CD4-positive, alpha-beta T cell treated with Interleukin-1 beta for 1 hour (primary cell): ENCODE data around the gene CDH4.

ENCODE experiments used
- DNase-seq, 2 donors: peaks; one replicate each; pipeline ENCODE4 v3.0.0-alpha.2; 2020 to 2022

Gene CDH4

GRCh38 chr20:61621035-61621730 lies 369.1 kb downstream of the CDH4 start:
- no peak for DNase-seq

GRCh38 chr20:61621852-61622251 lies 369.8 kb downstream of the CDH4 start:
- no peak for DNase-seq

GRCh38 chr20:61623451-61623850 lies 371.4 kb downstream of the CDH4 start:
- no peak for DNase-seq

DNA sequence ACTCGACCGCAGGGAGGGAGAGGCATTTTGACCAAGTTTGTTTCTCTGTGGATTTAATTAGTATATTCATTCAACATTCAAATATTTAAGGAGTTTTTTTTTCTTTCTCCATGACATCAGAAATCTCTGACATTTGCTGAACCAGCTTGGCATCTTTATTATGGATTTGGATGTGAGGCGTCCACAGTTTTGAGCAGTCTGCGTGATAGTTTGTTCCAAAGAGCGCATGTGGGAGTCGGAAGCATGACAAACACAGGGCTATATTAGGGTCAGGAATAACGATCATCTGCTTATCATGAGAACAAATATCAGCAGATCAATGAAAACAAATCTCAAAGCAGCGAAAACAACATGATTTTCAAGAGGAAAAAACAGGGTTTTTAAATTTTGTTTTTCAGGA lies 373.2 kb downstream of the CDH4 start:
- DNase-seq, result no peak

GRCh38 chr20:61626412-61626811 lies 374.4 kb downstream of the CDH4 start:
- DNase-seq, result no peak

DNA sequence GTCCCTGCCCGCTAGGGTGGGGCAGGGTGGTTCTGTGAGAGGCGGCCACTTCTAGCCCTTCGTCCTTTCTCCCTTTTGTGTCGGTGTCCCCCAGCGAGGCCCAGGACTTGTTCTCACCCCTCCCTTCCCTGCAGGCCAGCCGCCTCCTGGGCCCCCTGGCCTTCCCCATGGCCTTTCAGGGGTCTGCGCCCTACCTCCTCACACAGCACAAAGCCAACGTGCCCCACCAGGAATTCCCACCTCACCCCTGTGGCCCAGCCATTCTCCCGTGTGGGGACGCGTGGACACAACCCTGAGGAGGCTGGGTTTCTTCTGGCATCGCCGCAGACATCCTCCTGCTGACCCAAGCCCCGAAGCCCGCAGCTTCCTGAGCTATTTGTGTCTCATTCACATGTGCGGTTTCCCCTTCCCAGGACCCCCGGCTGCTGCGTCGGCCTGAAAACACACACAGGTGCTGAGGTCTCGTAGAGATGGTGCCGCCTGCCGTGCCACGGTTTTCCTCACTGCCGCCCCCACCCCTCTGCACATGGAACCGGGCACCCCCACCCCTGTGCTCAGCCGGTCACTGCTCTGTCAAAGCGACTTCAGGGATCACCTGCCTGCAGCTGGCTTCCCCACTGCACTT lies 375.8 kb downstream of the CDH4 start:
- no peak for DNase-seq

DNA sequence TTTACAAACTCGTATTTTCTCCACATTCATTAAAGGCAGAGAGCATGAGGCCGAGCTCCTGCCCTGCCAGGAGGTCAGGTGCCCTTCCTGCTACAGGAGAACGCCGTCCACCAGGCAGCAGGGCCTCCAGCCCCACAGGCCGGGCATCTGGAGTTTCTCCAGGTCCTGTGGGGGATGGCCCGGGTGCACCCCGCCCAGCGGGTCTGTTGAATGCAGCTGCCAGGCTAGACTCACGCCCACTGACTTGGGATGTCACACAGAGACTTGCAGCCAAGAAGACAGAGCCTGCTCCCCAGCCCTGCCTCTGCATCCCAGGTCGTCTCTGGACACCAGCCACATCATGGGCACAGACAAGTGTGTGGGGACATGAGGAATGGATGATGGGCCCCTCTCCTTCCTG lies 376.4 kb downstream of the CDH4 start:
- DNase-seq, result no peak

DNA sequence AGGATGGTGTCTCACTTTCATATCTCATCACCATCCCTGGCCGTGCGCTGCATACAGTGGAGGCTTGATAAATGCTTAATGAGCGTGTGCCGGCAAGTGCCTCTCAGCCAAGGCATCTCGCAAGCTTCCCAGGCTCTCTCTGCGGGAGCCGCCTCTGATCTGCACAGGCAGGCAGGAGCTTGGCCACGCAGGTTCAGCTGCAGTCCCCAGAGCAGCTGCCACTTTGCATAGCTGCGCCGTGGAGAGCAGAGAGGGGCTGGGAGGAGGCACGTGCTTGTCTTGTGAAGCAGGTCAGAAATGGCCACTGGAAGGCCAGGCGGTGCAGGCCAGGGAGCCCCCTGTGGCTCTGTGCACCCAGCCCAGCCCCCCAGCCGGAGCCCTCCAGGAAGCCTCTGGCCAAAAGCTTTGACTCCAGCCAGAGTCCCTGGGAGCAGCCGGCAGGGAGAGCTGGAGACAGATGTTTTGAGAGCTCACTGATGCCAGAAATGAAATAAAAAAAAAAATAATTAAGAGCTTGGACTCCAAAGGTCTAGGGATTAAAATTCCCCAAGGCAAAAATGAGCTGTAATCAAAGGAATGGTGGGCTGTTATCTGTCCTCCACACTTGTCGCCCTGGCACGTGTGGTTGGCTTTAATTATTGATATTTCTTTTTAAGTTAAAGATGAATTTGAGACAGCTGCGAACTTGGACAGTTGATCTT lies 377.0 kb downstream of the CDH4 start:
- no peak for DNase-seq

GRCh38 chr20:61629602-61630390 lies 377.7 kb downstream of the CDH4 start:
- no peak for DNase-seq

DNA sequence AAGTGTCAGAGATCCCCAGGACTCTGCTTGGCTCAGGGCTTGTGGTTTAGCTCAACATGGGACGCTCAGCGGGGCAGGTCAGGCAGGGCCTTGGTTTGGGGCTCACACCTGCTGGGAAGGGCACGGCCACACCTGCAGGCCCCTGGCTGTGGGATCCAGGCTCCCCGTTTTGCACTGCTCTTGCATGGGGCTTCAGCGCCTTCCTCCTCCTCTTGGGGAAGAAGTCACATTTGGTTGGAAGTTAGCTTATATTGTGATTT lies 378.3 kb downstream of the CDH4 start:
- no peak for DNase-seq

DNA sequence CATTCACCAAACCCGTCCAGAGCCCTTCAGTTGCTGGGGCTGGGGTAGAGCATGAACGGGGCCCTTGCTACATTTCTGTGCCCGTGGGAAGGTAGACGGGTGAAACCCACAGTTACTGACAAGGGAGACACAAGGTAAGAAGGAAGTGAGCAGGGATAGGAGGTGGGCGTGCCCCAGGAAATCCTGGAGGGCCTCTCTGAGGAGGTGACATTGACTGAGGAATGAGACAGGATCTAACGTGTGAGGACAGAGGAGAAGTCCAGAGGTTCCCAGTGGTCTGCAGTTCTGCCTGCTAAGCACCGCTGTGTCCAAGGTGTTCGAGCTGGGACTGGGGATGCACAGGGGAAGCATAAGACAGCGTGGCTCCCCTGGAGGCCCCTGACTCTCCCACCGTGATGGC lies 378.8 kb downstream of the CDH4 start:
- no peak for DNase-seq

GRCh38 chr20:61631751-61632150 lies 379.7 kb downstream of the CDH4 start:
- DNase-seq, result no peak

- DNase-seq, result no peak
Observed at GRCh38 chr20:61633004-61633403, 380.9 kb downstream of the CDH4 start.

DNA sequence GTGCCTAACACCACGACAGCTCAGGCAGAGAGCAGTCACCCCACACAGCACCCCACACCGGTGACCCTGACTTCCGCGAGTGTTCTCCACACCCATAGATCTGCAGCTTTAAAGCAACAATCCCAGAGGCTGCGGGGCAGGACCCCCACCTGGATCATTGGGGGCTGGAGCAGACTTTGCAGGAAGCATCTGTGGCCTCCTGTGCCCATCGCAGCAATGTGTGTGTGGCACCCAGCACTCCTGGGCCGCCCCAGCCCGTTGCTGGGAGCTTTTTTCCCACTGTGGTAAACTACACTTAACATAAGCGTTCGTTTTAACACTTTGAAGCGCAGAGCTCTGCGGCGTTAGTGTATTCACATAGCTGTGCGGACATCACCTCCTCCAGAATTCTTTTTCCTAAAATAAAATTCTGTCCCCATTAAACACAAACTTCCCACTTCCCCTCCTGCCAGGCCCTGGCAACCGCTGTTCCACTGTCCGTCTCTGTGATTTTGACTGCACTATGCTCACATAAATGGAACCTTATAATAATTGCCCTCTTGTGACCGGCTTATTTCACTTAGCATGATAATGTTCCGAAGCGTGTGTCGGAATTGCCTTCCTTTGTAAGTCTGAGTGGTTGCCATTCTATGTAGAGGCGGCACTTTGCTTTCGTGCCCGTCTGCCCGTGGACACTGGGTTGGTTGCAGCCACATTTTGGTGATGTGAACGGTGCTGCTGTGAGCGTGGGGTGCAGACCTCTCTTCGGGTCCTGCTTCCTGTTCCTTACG lies 382.5 kb downstream of the CDH4 start:
- DNase-seq, result no peak

DNA sequence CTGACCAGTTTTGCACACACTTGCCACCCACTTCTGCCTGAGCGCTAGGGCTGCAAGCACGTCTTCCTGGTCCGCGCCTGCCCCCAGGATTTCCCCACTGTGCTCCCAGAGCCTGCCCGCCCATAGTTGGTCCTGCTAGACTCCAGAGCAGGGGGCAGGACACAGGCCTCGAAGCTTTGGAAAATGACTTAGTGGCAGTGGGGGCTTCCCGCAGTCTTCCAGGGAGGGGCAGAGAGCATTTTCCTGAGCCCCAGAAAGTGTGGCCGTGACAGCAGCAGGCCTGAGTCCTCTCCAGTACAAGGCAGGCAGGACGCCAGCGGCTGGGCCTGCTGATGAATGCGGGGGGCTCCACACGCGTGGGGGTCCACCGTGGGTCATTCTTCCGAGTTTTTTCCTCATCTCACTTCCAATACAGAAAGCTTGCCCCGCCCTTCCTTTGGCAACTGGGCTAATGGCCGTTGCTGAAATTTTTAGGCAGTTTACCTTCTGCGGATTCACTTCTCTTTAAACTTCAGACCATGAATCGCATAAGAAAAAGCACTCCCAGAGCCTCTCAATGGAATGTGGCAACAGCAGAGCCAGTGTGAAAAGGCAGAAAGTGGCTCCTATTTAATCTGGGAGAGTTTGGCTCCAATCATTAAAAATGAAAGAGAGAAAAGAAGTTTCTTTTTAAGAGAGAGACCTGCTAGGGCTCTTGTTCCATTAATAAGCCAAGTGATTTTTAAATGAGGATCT lies 383.8 kb downstream of the CDH4 start:
- DNase-seq, result no peak

GRCh38 chr20:61636531-61637116 lies 384.6 kb downstream of the CDH4 start:
- DNase-seq, result no peak

DNA sequence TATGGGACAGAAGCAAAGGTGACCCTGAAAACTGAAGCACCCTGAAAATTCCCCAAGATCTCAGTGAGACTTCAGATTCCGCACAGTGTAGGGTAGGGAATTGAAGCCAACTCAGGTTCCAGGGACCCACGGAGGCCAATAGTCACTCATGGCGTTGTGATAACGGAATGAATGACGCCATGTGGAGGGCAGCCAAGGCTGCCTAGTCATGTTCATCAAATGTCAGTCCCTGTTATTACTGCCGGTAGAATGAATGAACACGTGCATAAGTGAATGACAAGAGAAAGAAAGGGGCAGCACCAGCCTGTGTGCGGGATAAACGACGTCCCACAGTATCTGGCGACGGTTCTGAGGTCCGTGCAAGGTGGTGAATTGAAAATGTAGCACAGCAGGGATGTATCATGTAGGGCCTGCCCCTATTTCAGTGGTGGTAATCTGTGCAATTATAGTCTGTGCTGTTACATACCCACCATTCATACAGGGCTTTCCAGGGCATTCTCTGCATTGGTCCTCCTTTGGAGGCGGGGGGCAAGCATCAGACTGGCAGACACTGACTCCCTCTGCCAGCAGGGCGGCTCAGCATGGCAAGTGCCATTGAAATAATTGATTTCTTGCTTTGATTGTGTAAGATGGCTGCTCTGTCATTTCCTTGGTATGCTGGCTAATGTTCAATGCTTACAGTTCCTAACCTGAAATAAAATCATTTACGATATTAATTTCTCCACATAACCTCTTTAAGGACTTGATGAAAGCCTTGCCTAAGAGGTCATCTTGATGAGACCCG lies 386.9 kb downstream of the CDH4 start:
- no peak for DNase-seq

GRCh38 chr20:61640131-61640870 lies 388.2 kb downstream of the CDH4 start:
- DNase-seq, result no peak

GRCh38 chr20:61640871-61641245 lies 388.8 kb downstream of the CDH4 start:
- DNase-seq, result no peak

- DNase-seq, result no peak
Observed at GRCh38 chr20:61643656-61644377, 391.8 kb downstream of the CDH4 start.
